Astrocyte (in vitro differentiated cells and primary cell): ENCODE results near the gene FUT9. TPM values are rescaled to one million over a fixed set of nuclear protein-coding genes. Genes with fewer than 3 reads are reported as not detected.

Source experiments
- DNase-seq: peaks from one replicate; pipeline ENCODE4 v3.0.0-alpha.2; 2010; ENCODE audit warnings: low read depth
- FAIRE-seq: peaks from 2 replicates; lab custom pipeline; 2011; peaks lifted over from hg19 to GRCh38; lab: Jason Lieb, UNC
- H2AFZ ChIP-seq: 2 replicates; pipeline ENCODE4 v1.6.0; 2012; ENCODE audit warnings: low read depth, low read length, inconsistent platforms
- H3K27ac ChIP-seq: 2 replicates; pipeline ENCODE4 v1.5.1; 2011; ENCODE audit warnings: low read depth, low read length, inconsistent platforms
- H3K27me3 ChIP-seq: 2 replicates; pipeline ENCODE4 v1.6.0; 2011; ENCODE audit warnings: low read length, inconsistent platforms; ENCODE audit not compliant: insufficient read depth
- H3K36me3 ChIP-seq: 2 replicates; pipeline ENCODE4 v1.5.1; 2011; ENCODE audit warnings: low read length, inconsistent platforms; ENCODE audit not compliant: insufficient read depth
- H3K4me1 ChIP-seq: 2 replicates; pipeline ENCODE4 v1.5.1; 2011; ENCODE audit warnings: low read length, inconsistent platforms; ENCODE audit not compliant: insufficient read depth
- H3K4me2 ChIP-seq: 2 replicates; pipeline ENCODE4 v1.6.0; 2012; ENCODE audit warnings: low read length, inconsistent platforms
- H3K4me3 ChIP-seq: 2 replicates; pipeline ENCODE4 v1.5.1; 2011; ENCODE audit warnings: low read depth, mild to moderate bottlenecking, low read length, inconsistent platforms; ENCODE audit not compliant: insufficient read depth
- H3K79me2 ChIP-seq: 2 replicates; pipeline ENCODE4 v1.6.0; 2012; ENCODE audit warnings: mild to moderate bottlenecking, low read length, inconsistent platforms; ENCODE audit not compliant: insufficient read depth
- H3K9ac ChIP-seq: 2 replicates; pipeline ENCODE4 v1.6.0; 2012; ENCODE audit warnings: mild to moderate bottlenecking, low read length, inconsistent platforms
- H3K9me3 ChIP-seq: 2 replicates; pipeline ENCODE4 v1.5.1; 2012; ENCODE audit warnings: low read depth, mild to moderate bottlenecking, low read length, inconsistent platforms; ENCODE audit not compliant: insufficient read depth
- H4K20me1 ChIP-seq: 2 replicates; pipeline ENCODE4 v1.6.0; 2012; ENCODE audit warnings: low read length, inconsistent platforms; ENCODE audit not compliant: insufficient read depth
- H3K27ac Mint-ChIP-seq: one replicate; pipeline ENCODE4 v1.8.0; 2021; ENCODE audit warnings: mild to moderate bottlenecking, mixed read lengths; ENCODE audit not compliant: unreplicated experiment
- H3K27me3 Mint-ChIP-seq: one replicate; pipeline ENCODE4 v1.8.0; 2021; ENCODE audit warnings: low read depth, mixed read lengths; ENCODE audit not compliant: unreplicated experiment
- H3K36me3 Mint-ChIP-seq: one replicate; pipeline ENCODE4 v1.8.0; 2021; ENCODE audit warnings: low read depth, mixed read lengths; ENCODE audit not compliant: unreplicated experiment
- H3K4me1 Mint-ChIP-seq: one replicate; pipeline ENCODE4 v1.8.0; 2021; ENCODE audit warnings: low read depth, mixed read lengths; ENCODE audit not compliant: unreplicated experiment
- H3K4me3 Mint-ChIP-seq: one replicate; pipeline ENCODE4 v1.8.0; 2021; ENCODE audit warnings: mild to moderate bottlenecking, moderate library complexity, mixed read lengths; ENCODE audit not compliant: unreplicated experiment
- H3K9me3 Mint-ChIP-seq: one replicate; pipeline ENCODE4 v1.8.0; 2021; ENCODE audit warnings: mild to moderate bottlenecking, mixed read lengths; ENCODE audit not compliant: unreplicated experiment
- EZH2 ChIP-seq: IDR thresholded peaks from 2 replicates; pipeline ENCODE4 v1.6.1; 2012; ENCODE audit warnings: mild to moderate bottlenecking, low read length, inconsistent platforms; ENCODE audit not compliant: insufficient read depth
- total RNA-seq: library from RNA; stranded (reverse); gene quantifications from 2 replicates; pipeline ENCODE4 v1.2.1, GENCODE V29; 2021
- TF ChIP-seq, protein P1 (sequence below): IDR thresholded peaks from 2 replicates; pipeline ENCODE4 v1.5.1; 2011; ENCODE audit warnings: low read depth, mild to moderate bottlenecking, inconsistent platforms, low read length, moderate library complexity; ENCODE audit not compliant: insufficient read depth

Gene FUT9
- total RNA-seq, 1 donor from 2014 or later = 0.20 TPM

GRCh38 chr6:96138406-96138805 is 122.6 kb downstream of the FUT9 start:
- no peaks in the 10 kb centered on the region for H4K20me1 ChIP-seq
- H3K27me3 ChIP-seq = no peaks in the 10 kb centered on the region
- no peak overlapping the region for H3K9ac ChIP-seq
- TF ChIP-seq EZH2 = no peak
- Mint-ChIP-seq H3K36me3 (no peaks in the 10 kb centered on the region), H3K4me1 (no peaks in the 10 kb centered on the region), H3K9me3 (peaks cover 3% of the 10 kb centered on the region), H3K27me3 (no peaks in the 10 kb centered on the region), H3K27ac (no peak overlapping the region), H3K4me3 (no peak overlapping the region)
- no peak overlapping the region for H3K4me3 ChIP-seq
- no peaks in the 10 kb centered on the region for H3K4me1 ChIP-seq
- no peak overlapping the region for H2AFZ ChIP-seq
- H3K9me3 ChIP-seq = no peaks in the 10 kb centered on the region
- DNase-seq = no peak
- FAIRE-seq = no peak
- H3K36me3 ChIP-seq = no peaks in the 10 kb centered on the region
- H3K4me2 ChIP-seq = no peak overlapping the region
- H3K79me2 ChIP-seq = no peaks in the 10 kb centered on the region
- no peak overlapping the region for H3K27ac ChIP-seq

- Histone ChIP-seq H3K4me1 (no peaks in the 10 kb centered on the region), H3K27me3 (no peaks in the 10 kb centered on the region), H3K79me2 (no peaks in the 10 kb centered on the region), H3K27ac (no peak overlapping the region), H3K9ac (no peak overlapping the region), H2AFZ (no peak overlapping the region), H3K36me3 (no peaks in the 10 kb centered on the region), H4K20me1 (no peaks in the 10 kb centered on the region), H3K4me2 (no peak overlapping the region), H3K9me3 (no peaks in the 10 kb centered on the region), H3K4me3 (no peak overlapping the region)
- DNase-seq (no peak), FAIRE-seq (no peak)
- no peaks in the 10 kb centered on the region for H3K36me3 Mint-ChIP-seq
- no peak overlapping the region for H3K27ac Mint-ChIP-seq
- TF ChIP-seq, protein P1, sequence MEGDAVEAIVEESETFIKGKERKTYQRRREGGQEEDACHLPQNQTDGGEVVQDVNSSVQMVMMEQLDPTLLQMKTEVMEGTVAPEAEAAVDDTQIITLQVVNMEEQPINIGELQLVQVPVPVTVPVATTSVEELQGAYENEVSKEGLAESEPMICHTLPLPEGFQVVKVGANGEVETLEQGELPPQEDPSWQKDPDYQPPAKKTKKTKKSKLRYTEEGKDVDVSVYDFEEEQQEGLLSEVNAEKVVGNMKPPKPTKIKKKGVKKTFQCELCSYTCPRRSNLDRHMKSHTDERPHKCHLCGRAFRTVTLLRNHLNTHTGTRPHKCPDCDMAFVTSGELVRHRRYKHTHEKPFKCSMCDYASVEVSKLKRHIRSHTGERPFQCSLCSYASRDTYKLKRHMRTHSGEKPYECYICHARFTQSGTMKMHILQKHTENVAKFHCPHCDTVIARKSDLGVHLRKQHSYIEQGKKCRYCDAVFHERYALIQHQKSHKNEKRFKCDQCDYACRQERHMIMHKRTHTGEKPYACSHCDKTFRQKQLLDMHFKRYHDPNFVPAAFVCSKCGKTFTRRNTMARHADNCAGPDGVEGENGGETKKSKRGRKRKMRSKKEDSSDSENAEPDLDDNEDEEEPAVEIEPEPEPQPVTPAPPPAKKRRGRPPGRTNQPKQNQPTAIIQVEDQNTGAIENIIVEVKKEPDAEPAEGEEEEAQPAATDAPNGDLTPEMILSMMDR = no peak
- TF ChIP-seq EZH2 = no peak
- H3K4me3 Mint-ChIP-seq = no peak overlapping the region
- H3K4me1 Mint-ChIP-seq = no peaks in the 10 kb centered on the region
- no peaks in the 10 kb centered on the region for H3K27me3 Mint-ChIP-seq
- H3K9me3 Mint-ChIP-seq = peaks cover 3% of the 10 kb centered on the region
Observed at GRCh38 chr6:96142142-96142541, 126.4 kb downstream of the FUT9 start.

- Mint-ChIP-seq H3K4me1 (no peaks in the 10 kb centered on the region), H3K27me3 (no peaks in the 10 kb centered on the region), H3K4me3 (no peak overlapping the region), H3K9me3 (no peaks in the 10 kb centered on the region), H3K27ac (no peak overlapping the region), H3K36me3 (no peaks in the 10 kb centered on the region)
- Histone ChIP-seq H3K4me3 (no peak overlapping the region), H3K36me3 (no peaks in the 10 kb centered on the region), H3K9me3 (no peaks in the 10 kb centered on the region), H3K4me1 (no peaks in the 10 kb centered on the region), H3K4me2 (no peak overlapping the region), H4K20me1 (no peaks in the 10 kb centered on the region), H2AFZ (no peak overlapping the region), H3K9ac (no peak overlapping the region), H3K27me3 (no peaks in the 10 kb centered on the region), H3K79me2 (no peaks in the 10 kb centered on the region), H3K27ac (no peak overlapping the region)
- DNase-seq = no peak
- FAIRE-seq = no peak
- TF ChIP-seq, protein P1 = no peak
- TF ChIP-seq EZH2 = no peak
Observed at GRCh38 chr6:96150431-96150830, 134.7 kb downstream of the FUT9 start.
